HG03442 (cell line): ENCODE data around the gene AKR7A2.

Experiments used
- ATAC-seq: cut with Tn5 transposase; IDR thresholded peaks from one replicate; pipeline ENCODE4 v1.9.1; 2021; ENCODE audit warnings: mild to moderate bottlenecking, moderate library complexity; ENCODE audit not compliant: unreplicated experiment

AKR7A2 gene

GRCh38 chr1:19343617-19344350 lies 31.8 kb upstream of the AKR7A2 start:
- no peak for ATAC-seq

- ATAC-seq = no peak
Measured at GRCh38 chr1:19342894-19343616, 31.1 kb upstream of the AKR7A2 start.

GRCh38 chr1:19342062-19342750 lies 30.3 kb upstream of the AKR7A2 start:
- ATAC-seq = no peak

- ATAC-seq = no peak
Measured at GRCh38 chr1:19341201-19342061, 29.5 kb upstream of the AKR7A2 start.

GRCh38 chr1:19340387-19340937 lies 28.5 kb upstream of the AKR7A2 start:
- ATAC-seq = no peak

- ATAC-seq = no peak
Measured at GRCh38 chr1:19339214-19339861, 27.4 kb upstream of the AKR7A2 start.

- no peak for ATAC-seq
Measured at GRCh38 chr1:19338323-19338762, 26.4 kb upstream of the AKR7A2 start.

- no peak for ATAC-seq
Measured at GRCh38 chr1:19337289-19337688, 25.3 kb upstream of the AKR7A2 start.

- ATAC-seq = no peak
Measured at GRCh38 chr1:19336543-19336942, 24.6 kb upstream of the AKR7A2 start.

- no peak for ATAC-seq
Measured at GRCh38 chr1:19333587-19334354, 21.8 kb upstream of the AKR7A2 start.

GRCh38 chr1:19332832-19333231 lies 20.9 kb upstream of the AKR7A2 start:
- no peak for ATAC-seq

- ATAC-seq = no peak
Measured at GRCh38 chr1:19331262-19331878, 19.4 kb upstream of the AKR7A2 start.

GRCh38 chr1:19330449-19331135 lies 18.6 kb upstream of the AKR7A2 start:
- no peak for ATAC-seq

- ATAC-seq = no peak
Measured at GRCh38 chr1:19329611-19330010, 17.7 kb upstream of the AKR7A2 start.

- no peak for ATAC-seq
Measured at GRCh38 chr1:19329188-19329587, 17.2 kb upstream of the AKR7A2 start.

- no peak for ATAC-seq
Measured at GRCh38 chr1:19328486-19328885, 16.5 kb upstream of the AKR7A2 start.

GRCh38 chr1:19327736-19328135 lies 15.8 kb upstream of the AKR7A2 start:
- no peak for ATAC-seq

- no peak for ATAC-seq
Measured at GRCh38 chr1:19327301-19327700, 15.4 kb upstream of the AKR7A2 start.
